GM18519 (cell line): ENCODE data around the gene RAB5A.
"Not testable (repeated sequence)": the region's sequence is repeated elsewhere in the genome, so short reads cannot be mapped to it uniquely, and the experiment has no call there.

Experiments
- ATAC-seq: cut with Tn5 transposase; IDR thresholded peaks from one replicate; pipeline ENCODE4 v1.9.1; 2021; ENCODE audit warnings: mild to moderate bottlenecking, moderate library complexity; ENCODE audit not compliant: unreplicated experiment, low FRiP score

The RAB5A gene

GRCh38 chr3:19946832-19947548 is at the start of gene RAB5A:
RAB5A (plus strand) TSS chr3:19947097; CDS start chr3:19950899, 3,802 bp downstream.
- ATAC-seq = peak; percentile 96

- no peak for ATAC-seq
Measured at GRCh38 chr3:19898721-19899120, 48.2 kb upstream of the RAB5A start.

- no peak for ATAC-seq
Measured at GRCh38 chr3:19899264-19899663, 47.6 kb upstream of the RAB5A start.

GRCh38 chr3:19899833-19900232 is 47.1 kb upstream of the RAB5A start:
- ATAC-seq = not testable (repeated sequence)

GRCh38 chr3:19901337-19901736 is 45.6 kb upstream of the RAB5A start:
- no peak for ATAC-seq

- no peak for ATAC-seq
Measured at GRCh38 chr3:19901918-19902317, 45.0 kb upstream of the RAB5A start.

- ATAC-seq = no peak
Measured at GRCh38 chr3:19903649-19904048, 43.2 kb upstream of the RAB5A start.

GRCh38 chr3:19907523-19907922 is 39.4 kb upstream of the RAB5A start:
- no peak for ATAC-seq

- ATAC-seq = no peak
Measured at GRCh38 chr3:19911452-19911851, 35.4 kb upstream of the RAB5A start.

- no peak for ATAC-seq
Measured at GRCh38 chr3:19917167-19917566, 29.7 kb upstream of the RAB5A start.

- no peak for ATAC-seq
Measured at GRCh38 chr3:19920401-19921080, 26.4 kb upstream of the RAB5A start.

GRCh38 chr3:19931180-19931692 is 15.7 kb upstream of the RAB5A start:
- peak; percentile 62 for ATAC-seq

GRCh38 chr3:19931767-19932188 is 15.1 kb upstream of the RAB5A start:
- peak; percentile 48 for ATAC-seq

- ATAC-seq = no peak
Measured at GRCh38 chr3:19932422-19932821, 14.5 kb upstream of the RAB5A start.

GRCh38 chr3:19934098-19934566 is 12.8 kb upstream of the RAB5A start, which contains the start of gene EFHB:
EFHB (minus strand) TSS chr3:19934217; CDS start chr3:19934018, 199 bp downstream.
- ATAC-seq = no peak

GRCh38 chr3:19937459-19938294 is 9.2 kb upstream of the RAB5A start:
- no peak for ATAC-seq

- ATAC-seq = no peak
Measured at GRCh38 chr3:19938295-19938627, 8.6 kb upstream of the RAB5A start.

- ATAC-seq = no peak
Measured at GRCh38 chr3:19940643-19941042, 6.3 kb upstream of the RAB5A start.

GRCh38 chr3:19945534-19945933 is 1.4 kb upstream of the RAB5A start:
- ATAC-seq = no peak

GRCh38 chr3:19945969-19946831 is 697 bp upstream of the RAB5A start:
- peak; percentile 2 for ATAC-seq
